ENCODE data around the gene PBX3. TPM values are rescaled to one million over a fixed set of nuclear protein-coding genes. Genes with fewer than 3 reads are reported as not detected.

The PBX3 gene
- total RNA-seq, 2 experiments from 2014 or later: 40.8 to 54.6 TPM

DNA sequence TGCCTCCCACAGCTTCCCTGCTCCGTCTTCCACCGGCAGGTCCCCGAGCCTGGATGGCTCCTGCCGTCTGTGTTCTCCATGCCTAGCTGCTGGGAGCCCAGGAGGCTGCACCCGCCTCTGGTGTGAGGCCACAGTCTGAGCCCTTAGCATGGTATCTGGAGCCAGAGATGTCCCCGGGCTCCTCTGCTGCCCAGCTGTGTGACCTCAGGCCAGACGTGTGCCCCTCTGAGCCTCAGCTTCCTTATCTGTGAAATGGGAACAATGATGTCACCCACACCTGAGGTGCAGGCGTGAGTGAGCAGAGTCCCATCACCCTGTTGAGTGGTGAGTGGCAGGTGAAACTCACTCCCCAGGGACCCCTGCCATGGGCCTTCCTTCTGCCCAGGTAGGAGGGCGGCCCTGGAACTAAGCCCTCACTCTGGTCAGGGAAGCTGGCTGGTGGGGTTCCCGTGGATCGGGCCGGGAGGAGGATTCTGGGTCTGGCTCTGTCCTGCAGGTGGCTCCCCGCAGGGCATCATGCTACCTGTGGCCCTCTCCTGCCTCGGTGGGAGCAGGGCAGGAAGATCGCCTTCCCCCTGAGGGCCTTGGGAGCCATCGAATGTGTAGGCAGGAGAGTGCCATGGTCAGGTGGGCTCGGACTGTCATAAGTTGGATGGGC, 239.0 kb downstream of the PBX3 start:
- H3K4me2 ChIP-seq (ENCODE audit: low read length): no peak overlapping the region
- H3K79me2 ChIP-seq (ENCODE audit: insufficient read depth, low read depth, low read length): no peaks in the 10 kb centered on the region
- ChIA-PET POLR2A (no interaction called here), CTCF (ENCODE audit: unreplicated experiment) (no interaction called here)
- TF ChIP-seq, protein P1, sequence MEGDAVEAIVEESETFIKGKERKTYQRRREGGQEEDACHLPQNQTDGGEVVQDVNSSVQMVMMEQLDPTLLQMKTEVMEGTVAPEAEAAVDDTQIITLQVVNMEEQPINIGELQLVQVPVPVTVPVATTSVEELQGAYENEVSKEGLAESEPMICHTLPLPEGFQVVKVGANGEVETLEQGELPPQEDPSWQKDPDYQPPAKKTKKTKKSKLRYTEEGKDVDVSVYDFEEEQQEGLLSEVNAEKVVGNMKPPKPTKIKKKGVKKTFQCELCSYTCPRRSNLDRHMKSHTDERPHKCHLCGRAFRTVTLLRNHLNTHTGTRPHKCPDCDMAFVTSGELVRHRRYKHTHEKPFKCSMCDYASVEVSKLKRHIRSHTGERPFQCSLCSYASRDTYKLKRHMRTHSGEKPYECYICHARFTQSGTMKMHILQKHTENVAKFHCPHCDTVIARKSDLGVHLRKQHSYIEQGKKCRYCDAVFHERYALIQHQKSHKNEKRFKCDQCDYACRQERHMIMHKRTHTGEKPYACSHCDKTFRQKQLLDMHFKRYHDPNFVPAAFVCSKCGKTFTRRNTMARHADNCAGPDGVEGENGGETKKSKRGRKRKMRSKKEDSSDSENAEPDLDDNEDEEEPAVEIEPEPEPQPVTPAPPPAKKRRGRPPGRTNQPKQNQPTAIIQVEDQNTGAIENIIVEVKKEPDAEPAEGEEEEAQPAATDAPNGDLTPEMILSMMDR (conservative IDR thresholded peaks at IDR 0.05; ENCODE audit: low read length): no peak
- TF ChIP-seq EZH2phosphoT487 (IDR thresholded peaks at IDR 0.05; ENCODE audit: borderline replicate concordance, low read depth, low read length): no peak
- H3K4me3 ChIP-seq (ENCODE audit: low read depth, low read length, poor library complexity, severe bottlenecking): no peak overlapping the region
- no peak overlapping the region for H3K27ac ChIP-seq (ENCODE audit: low read depth, low read length, poor library complexity, severe bottlenecking)
- intact Hi-C loops (cut with micrococcal nuclease; ENCODE audit: unreplicated experiment): no loop called here
- H3K36me3 ChIP-seq (ENCODE audit: insufficient read depth, low read length): no peaks in the 10 kb centered on the region
- H3K9me2 ChIP-seq (ENCODE audit: insufficient read depth, low read length): no peaks in the 10 kb centered on the region
- H3K9me3 ChIP-seq (ENCODE audit: low read length): no peaks in the 10 kb centered on the region
- no peaks in the 10 kb centered on the region for H4K20me1 ChIP-seq (ENCODE audit: insufficient read depth, low read length)
- H3K4me1 ChIP-seq (ENCODE audit: insufficient read depth, low read length, poor library complexity, severe bottlenecking): no peaks in the 10 kb centered on the region
- BruUV-seq (replicated peaks): no TSS peak
- H2AFZ ChIP-seq (ENCODE audit: low read length): no peak overlapping the region
- DNase-seq (ENCODE audit: low spot score): no peak

DNA sequence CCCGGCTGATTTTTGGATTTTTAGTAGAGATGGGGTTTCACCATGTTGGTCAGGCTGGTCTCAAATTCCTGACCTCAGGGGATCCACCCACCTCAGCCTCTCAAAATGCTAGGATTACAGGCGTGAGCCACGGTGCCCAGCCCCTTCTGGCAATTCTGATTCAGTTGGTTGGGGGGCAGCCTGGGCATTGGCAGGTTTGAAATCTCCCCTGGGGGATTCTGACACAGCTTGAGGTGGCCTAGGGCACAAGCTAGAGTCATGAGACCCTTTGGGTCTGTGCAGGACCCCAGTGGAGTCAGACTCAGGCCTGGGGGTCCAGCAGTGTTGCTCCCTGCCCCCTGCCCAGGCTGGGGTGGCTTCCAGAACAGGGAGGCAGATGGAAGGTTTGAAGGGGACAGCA, 239.8 kb downstream of the PBX3 start:
- ChIA-PET POLR2A (no interaction called here), CTCF (ENCODE audit: unreplicated experiment) (no interaction called here)
- no TSS peak for BruUV-seq (replicated peaks)
- Histone ChIP-seq H3K36me3 (ENCODE audit: insufficient read depth, low read length) (no peaks in the 10 kb centered on the region), H3K27ac (ENCODE audit: low read depth, low read length, poor library complexity, severe bottlenecking) (no peak overlapping the region), H3K9me2 (ENCODE audit: insufficient read depth, low read length) (no peaks in the 10 kb centered on the region), H3K4me1 (ENCODE audit: insufficient read depth, low read length, poor library complexity, severe bottlenecking) (no peaks in the 10 kb centered on the region), H3K9me3 (ENCODE audit: low read length) (no peaks in the 10 kb centered on the region), H4K20me1 (ENCODE audit: insufficient read depth, low read length) (no peaks in the 10 kb centered on the region), H3K4me2 (ENCODE audit: low read length) (no peak overlapping the region), H3K79me2 (ENCODE audit: insufficient read depth, low read depth, low read length) (no peaks in the 10 kb centered on the region), H3K4me3 (ENCODE audit: low read depth, low read length, poor library complexity, severe bottlenecking) (no peak overlapping the region), H2AFZ (ENCODE audit: low read length) (no peak overlapping the region)
- TF ChIP-seq, protein P1 (conservative IDR thresholded peaks at IDR 0.05; ENCODE audit: low read length): no peak
- TF ChIP-seq EZH2phosphoT487 (IDR thresholded peaks at IDR 0.05; ENCODE audit: borderline replicate concordance, low read depth, low read length): no peak
- no peak for DNase-seq (ENCODE audit: low spot score)
- intact Hi-C loops (cut with micrococcal nuclease; ENCODE audit: unreplicated experiment): no loop called here

DNA sequence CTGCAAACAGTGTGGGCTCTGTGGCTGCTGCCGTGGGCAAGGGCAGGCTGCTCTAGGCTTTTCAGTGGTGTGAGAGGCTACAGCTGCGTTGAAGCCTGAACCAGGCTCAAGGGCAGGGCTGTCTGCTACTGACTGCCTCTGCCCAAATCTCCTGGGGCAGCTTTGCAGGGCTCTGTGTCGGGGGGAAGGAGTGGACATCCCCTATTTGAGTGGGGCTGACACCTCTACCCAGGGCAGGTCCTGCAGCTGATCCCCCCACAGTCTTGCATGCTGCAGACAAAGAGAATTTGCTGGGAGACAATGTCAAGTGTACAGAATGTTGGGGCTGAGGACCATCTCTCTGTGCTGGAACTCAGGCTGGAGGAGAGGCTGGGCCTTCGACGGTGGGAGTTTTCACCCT, 240.2 kb downstream of the PBX3 start:
- intact Hi-C loops (cut with micrococcal nuclease; ENCODE audit: unreplicated experiment): no loop called here
- Histone ChIP-seq H3K9me3 (ENCODE audit: low read length) (no peaks in the 10 kb centered on the region), H4K20me1 (ENCODE audit: insufficient read depth, low read length) (no peaks in the 10 kb centered on the region), H3K9me2 (ENCODE audit: insufficient read depth, low read length) (no peaks in the 10 kb centered on the region), H3K27ac (ENCODE audit: low read depth, low read length, poor library complexity, severe bottlenecking) (no peak overlapping the region), H3K79me2 (ENCODE audit: insufficient read depth, low read depth, low read length) (no peaks in the 10 kb centered on the region), H3K4me3 (ENCODE audit: low read depth, low read length, poor library complexity, severe bottlenecking) (no peak overlapping the region), H3K4me2 (ENCODE audit: low read length) (no peak overlapping the region), H3K36me3 (ENCODE audit: insufficient read depth, low read length) (no peaks in the 10 kb centered on the region), H3K4me1 (ENCODE audit: insufficient read depth, low read length, poor library complexity, severe bottlenecking) (no peaks in the 10 kb centered on the region), H2AFZ (ENCODE audit: low read length) (no peak overlapping the region)
- ChIA-PET POLR2A (no interaction called here), CTCF (ENCODE audit: unreplicated experiment) (no interaction called here)
- no TSS peak for BruUV-seq (replicated peaks)
- TF ChIP-seq, protein P1 (conservative IDR thresholded peaks at IDR 0.05; ENCODE audit: low read length): no peak
- no peak for TF ChIP-seq EZH2phosphoT487 (IDR thresholded peaks at IDR 0.05; ENCODE audit: borderline replicate concordance, low read depth, low read length)
- DNase-seq (ENCODE audit: low spot score): no peak

Measured in OCI-LY7 (cell line).